ENCODE data around the gene POU2AF1. TPM values are rescaled to one million over a fixed set of nuclear protein-coding genes. Genes with fewer than 3 reads are reported as not detected.
A peak's percentile ranks its signal among the peaks of the same experiment; 100 is the strongest.

Gene POU2AF1
- 141 and 155 TPM in 2 replicates for total RNA-seq

DNA sequence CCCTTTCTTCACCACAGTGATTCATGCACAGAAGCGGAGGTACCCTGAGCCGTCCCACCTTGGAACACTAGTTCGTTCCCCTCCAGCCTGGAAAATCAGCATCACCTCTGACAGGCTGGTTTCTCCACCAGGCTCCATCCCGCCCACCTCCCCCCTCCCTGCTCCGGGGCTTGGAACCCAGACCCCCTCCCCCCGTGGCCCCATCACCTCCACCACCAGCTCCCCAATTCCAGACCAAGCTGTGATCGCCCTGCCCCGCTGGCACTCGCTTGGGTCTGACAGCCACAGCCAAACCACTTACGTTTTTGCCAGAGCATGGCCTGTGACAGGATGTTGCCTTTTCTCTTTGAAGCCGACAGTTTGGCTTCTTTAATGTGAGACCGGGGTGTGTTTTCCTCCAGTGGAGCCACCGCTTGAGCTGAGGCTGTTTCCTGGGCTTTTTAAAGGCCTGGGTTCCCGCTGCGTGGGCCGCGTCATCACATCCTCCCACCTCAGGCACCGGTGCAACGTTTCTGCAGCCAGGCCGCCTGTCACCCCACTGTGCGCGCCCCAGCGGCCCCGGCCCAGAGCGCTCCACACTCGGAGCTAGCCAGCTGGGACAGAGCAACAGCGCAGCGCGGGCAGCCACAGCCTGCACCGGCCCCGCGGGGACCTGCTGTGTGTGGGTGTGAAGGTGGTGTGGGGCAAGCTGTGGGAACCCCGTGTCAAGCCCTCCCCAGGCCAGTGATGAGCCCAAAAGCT lies at the start of gene POU2AF1:
Gene POU2AF1, minus strand, starts transcription at position 415 of the 741 bp plus-strand sequence. Its CDS starts 98 bp downstream, at position 317.
- peak within 1 kb of the TSS; percentile 96 for H3K4me3 Mint-ChIP-seq
- H3K36me3 Mint-ChIP-seq (ENCODE audit: low read depth), result peaks cover 39% of the 10 kb centered on the region
- DNase-seq (peak; percentile 76), ATAC-seq (ENCODE audit: low read depth) (peak; percentile 69)
- ChIA-PET POLR2A (interaction anchor here (0.6 to 14.9 kb wide), 19 partner anchors 10 to 308 kb away, joined by 3 to 581 read pairs (median 6); partner anchors contain the start of gene POU2AF3), CTCF (interaction anchor here (0.6 to 4.7 kb wide), 9 partner anchors 10 to 96 kb away, joined by 3 to 91 read pairs (median 4); no protein-coding TSS in a partner anchor)
- H3K27ac Mint-ChIP-seq, result peak within 1 kb of the TSS; percentile 98
- H3K4me1 Mint-ChIP-seq, result peaks cover 88% of the 10 kb centered on the region
- intact Hi-C loops (cut with micrococcal nuclease), result loop anchor here (1.0 to 2.0 kb wide), 6 partner anchors 11 to 948 kb away; no protein-coding TSS in a partner anchor
- no peaks in the 10 kb centered on the region for H3K27me3 Mint-ChIP-seq
- TF ChIP-seq, protein P1, sequence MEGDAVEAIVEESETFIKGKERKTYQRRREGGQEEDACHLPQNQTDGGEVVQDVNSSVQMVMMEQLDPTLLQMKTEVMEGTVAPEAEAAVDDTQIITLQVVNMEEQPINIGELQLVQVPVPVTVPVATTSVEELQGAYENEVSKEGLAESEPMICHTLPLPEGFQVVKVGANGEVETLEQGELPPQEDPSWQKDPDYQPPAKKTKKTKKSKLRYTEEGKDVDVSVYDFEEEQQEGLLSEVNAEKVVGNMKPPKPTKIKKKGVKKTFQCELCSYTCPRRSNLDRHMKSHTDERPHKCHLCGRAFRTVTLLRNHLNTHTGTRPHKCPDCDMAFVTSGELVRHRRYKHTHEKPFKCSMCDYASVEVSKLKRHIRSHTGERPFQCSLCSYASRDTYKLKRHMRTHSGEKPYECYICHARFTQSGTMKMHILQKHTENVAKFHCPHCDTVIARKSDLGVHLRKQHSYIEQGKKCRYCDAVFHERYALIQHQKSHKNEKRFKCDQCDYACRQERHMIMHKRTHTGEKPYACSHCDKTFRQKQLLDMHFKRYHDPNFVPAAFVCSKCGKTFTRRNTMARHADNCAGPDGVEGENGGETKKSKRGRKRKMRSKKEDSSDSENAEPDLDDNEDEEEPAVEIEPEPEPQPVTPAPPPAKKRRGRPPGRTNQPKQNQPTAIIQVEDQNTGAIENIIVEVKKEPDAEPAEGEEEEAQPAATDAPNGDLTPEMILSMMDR (IDR thresholded peaks at IDR 0.05), result no peak
- no peaks in the 10 kb centered on the region for H3K9me3 Mint-ChIP-seq

DNA sequence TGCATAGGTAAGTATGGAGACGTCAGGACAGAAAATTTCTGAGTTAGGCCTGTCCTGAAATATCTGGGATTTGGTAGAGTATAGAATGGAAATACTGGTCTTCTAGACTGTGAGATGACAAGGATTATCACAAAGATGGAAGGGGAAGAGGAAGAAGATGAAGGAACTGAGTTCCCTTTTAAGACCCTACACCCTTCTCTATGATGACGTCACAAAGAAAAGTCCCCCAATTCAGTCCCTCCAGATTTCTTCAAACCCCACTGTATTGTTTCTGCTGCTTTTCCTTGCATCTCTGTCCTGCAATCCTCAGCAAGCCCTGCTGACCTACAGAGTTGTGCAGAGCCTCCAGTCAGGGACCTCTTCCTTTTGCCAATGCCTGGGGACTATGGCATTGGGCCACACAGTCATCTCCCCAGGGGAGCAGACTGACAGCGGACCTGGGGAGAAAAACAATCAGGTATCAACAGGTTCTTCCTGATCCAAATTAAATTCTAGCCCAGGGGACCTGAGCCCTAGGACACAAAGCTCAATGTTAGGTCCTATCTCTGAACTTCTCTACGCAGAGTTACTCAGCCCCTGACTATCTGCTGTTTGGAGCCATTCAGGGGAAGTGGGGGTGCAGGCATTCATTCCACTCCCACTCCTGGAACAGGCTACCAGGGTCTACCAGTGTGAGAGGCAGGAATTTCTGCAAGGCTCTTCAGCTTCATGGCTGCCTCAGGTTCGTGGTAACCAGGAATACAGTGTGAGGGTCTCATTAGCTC lies 49.2 kb upstream of the POU2AF1 start:
- Mint-ChIP-seq H3K36me3 (ENCODE audit: low read depth) (no peaks in the 10 kb centered on the region), H3K4me3 (no peak overlapping the region), H3K4me1 (peaks cover 7% of the 10 kb centered on the region), H3K27me3 (peaks cover 2% of the 10 kb centered on the region), H3K27ac (no peak overlapping the region), H3K9me3 (no peaks in the 10 kb centered on the region)
- intact Hi-C loops (cut with micrococcal nuclease), result loop anchor here (2.0 to 5.0 kb wide), 2 partner anchors 19 to 981 kb away; no protein-coding TSS in a partner anchor
- ChIA-PET POLR2A (interaction anchor here (1.2 to 2.1 kb wide), 5 partner anchors 49 to 146 kb away, joined by 4 to 12 read pairs (median 4); partner anchors contain the start of gene POU2AF1), CTCF (interaction anchor here (0.8 to 7.2 kb wide), 25 partner anchors 8 to 1227 kb away, joined by 3 to 108 read pairs (median 5); partner anchors contain the start of genes POU2AF1 and POU2AF3)
- DNase-seq, result no peak
- ATAC-seq (ENCODE audit: low read depth), result no peak
- TF ChIP-seq, protein P1 (IDR thresholded peaks at IDR 0.05), result no peak

DNA sequence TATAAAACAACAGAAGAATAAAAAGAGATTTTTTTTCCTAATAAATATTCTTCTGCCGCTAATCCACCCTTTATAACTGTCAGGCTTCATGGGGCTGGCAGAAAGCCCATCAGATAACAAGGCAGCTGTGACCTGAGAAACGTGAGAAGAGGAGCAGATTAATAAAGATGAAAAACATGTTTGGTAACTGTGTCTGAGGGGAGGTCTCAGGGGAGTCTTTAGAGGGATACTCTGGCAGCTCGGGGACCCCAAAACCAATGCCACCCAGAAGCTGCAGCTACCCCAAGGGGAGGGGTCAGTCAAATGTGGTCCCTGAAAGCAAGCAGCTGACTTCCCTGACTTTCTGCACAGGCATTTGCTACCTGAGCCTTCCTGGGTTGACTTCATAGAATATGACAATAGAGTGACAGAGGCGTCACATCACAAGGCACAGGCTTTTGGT lies 48.4 kb upstream of the POU2AF1 start:
- TF ChIP-seq, protein P1 (IDR thresholded peaks at IDR 0.05), result no peak
- H3K4me3 Mint-ChIP-seq, result no peak overlapping the region
- peaks cover 15% of the 10 kb centered on the region for H3K4me1 Mint-ChIP-seq
- intact Hi-C loops (cut with micrococcal nuclease), result loop anchor here (5.0 kb wide), 1 partner anchor 980 kb away; no protein-coding TSS in a partner anchor
- H3K9me3 Mint-ChIP-seq, result no peaks in the 10 kb centered on the region
- ATAC-seq (ENCODE audit: low read depth), result no peak
- no peak overlapping the region for H3K27ac Mint-ChIP-seq
- H3K36me3 Mint-ChIP-seq (ENCODE audit: low read depth), result no peaks in the 10 kb centered on the region
- DNase-seq, result no peak
- ChIA-PET POLR2A (interaction anchor here (1.1 to 2.1 kb wide), 5 partner anchors 48 to 145 kb away, joined by 3 to 12 read pairs (median 4); partner anchors contain the start of gene POU2AF1), CTCF (interaction anchor here (1.0 to 7.2 kb wide), 10 partner anchors 11 to 992 kb away, joined by 3 to 108 read pairs (median 6); partner anchors contain the start of gene POU2AF3)
- H3K27me3 Mint-ChIP-seq, result peaks cover 2% of the 10 kb centered on the region

GRCh38 chr11:111426617-111427016 lies 47.5 kb upstream of the POU2AF1 start:
- DNase-seq (no peak), ATAC-seq (ENCODE audit: low read depth) (no peak)
- TF ChIP-seq, protein P1 (IDR thresholded peaks at IDR 0.05), result no peak
- H3K36me3 Mint-ChIP-seq (ENCODE audit: low read depth), result no peaks in the 10 kb centered on the region
- peaks cover 23% of the 10 kb centered on the region for H3K4me1 Mint-ChIP-seq
- no peaks in the 10 kb centered on the region for H3K9me3 Mint-ChIP-seq
- ChIA-PET CTCF (interaction anchor here (1.2 to 7.2 kb wide), 8 partner anchors 12 to 991 kb away, joined by 3 to 108 read pairs (median 6); partner anchors contain the start of gene POU2AF3), POLR2A (interaction anchor here (0.7 to 1.4 kb wide), 3 partner anchors 9 to 65 kb away, joined by 3 to 4 read pairs (median 3); partner anchors contain the start of gene POU2AF1)
- no peak overlapping the region for H3K27ac Mint-ChIP-seq
- no peaks in the 10 kb centered on the region for H3K27me3 Mint-ChIP-seq
- H3K4me3 Mint-ChIP-seq, result no peak overlapping the region
- intact Hi-C loops (cut with micrococcal nuclease), result loop anchor here (5.0 kb wide), 1 partner anchor 979 kb away; no protein-coding TSS in a partner anchor

Measured in activated B cell treated with CpG ODN at 0.5 μM for 24 hours (primary cell).